Osteocyte (in vitro differentiated cells): ENCODE data around the gene RPL38. TPM values are rescaled to one million over a fixed set of nuclear protein-coding genes. Genes with fewer than 3 reads are reported as not detected.

Experiments used
- DNase-seq: peaks from one replicate; pipeline ENCODE4 v3.0.0; 2021; ENCODE audit warnings: mixed read lengths; ENCODE audit not compliant: unreplicated experiment; ENCODE audit errors: extremely low spot score
- H3K27ac Mint-ChIP-seq: one replicate; pipeline ENCODE4 v1.8.0; 2021; ENCODE audit warnings: mild to moderate bottlenecking, mixed read lengths; ENCODE audit not compliant: unreplicated experiment
- H3K27me3 Mint-ChIP-seq: one replicate; pipeline ENCODE4 v1.8.0; 2021; ENCODE audit warnings: mixed read lengths; ENCODE audit not compliant: unreplicated experiment
- H3K36me3 Mint-ChIP-seq: one replicate; pipeline ENCODE4 v1.8.0; 2021; ENCODE audit warnings: mixed read lengths; ENCODE audit not compliant: unreplicated experiment
- H3K4me1 Mint-ChIP-seq: one replicate; pipeline ENCODE4 v1.8.0; 2021; ENCODE audit warnings: mixed read lengths; ENCODE audit not compliant: unreplicated experiment
- H3K4me3 Mint-ChIP-seq: one replicate; pipeline ENCODE4 v1.8.0; 2021; ENCODE audit warnings: mild to moderate bottlenecking, moderate library complexity, mixed read lengths; ENCODE audit not compliant: unreplicated experiment
- H3K9me3 Mint-ChIP-seq: one replicate; pipeline ENCODE4 v1.8.0; 2021; ENCODE audit warnings: mixed read lengths; ENCODE audit not compliant: unreplicated experiment
- total RNA-seq: library from RNA; stranded (reverse); gene quantifications from 2 replicates; pipeline ENCODE4 v1.2.1, GENCODE V29; 2021
- TF ChIP-seq, protein P1 (sequence below): fragments of 200-600 bp; sonication (generic); IDR thresholded peaks from 2 replicates; pipeline ENCODE4 v1.5.0; 2021; ENCODE audit warnings: antibody characterized with exemption, mild to moderate bottlenecking, moderate library complexity

The RPL38 gene
- total RNA-seq, 1 donor from 2014 or later: 755 TPM

DNA sequence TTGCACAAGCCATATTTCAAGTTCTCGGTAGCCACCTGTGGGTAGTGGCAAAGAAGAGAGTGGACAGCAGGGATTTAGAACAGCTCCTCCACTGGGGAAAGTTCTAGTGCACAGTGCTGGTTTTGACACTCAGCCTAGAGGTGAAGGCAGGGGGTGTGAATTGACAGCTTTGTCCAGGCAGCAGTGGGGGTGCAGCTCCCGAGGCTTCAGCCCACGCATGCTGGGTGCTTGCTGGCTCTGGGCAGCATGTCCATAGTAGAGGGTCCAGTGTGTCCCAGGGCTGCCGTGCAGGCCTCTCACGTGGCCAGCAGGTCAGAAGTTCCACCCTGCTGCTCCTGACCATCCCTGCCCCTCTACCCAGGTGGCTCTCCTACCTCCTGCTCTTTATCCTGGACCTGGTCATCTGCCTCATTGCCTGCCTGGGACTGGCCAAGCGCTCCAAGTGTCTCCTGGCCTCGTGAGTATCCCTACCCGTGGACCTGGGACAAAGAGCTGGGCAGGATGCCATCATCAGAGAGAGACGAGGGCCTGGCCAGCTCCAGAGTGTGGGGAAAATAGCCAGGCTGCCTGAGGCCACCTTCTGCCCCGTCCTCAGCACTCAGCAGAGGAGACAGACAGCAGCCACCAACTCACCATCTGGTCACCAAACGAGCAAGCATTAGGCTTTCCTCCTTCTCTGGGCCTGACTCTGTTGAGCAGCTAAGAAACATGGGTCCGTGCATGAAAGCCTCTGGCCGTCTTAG is 39.7 kb downstream of the RPL38 start:
- TF ChIP-seq, protein P1, sequence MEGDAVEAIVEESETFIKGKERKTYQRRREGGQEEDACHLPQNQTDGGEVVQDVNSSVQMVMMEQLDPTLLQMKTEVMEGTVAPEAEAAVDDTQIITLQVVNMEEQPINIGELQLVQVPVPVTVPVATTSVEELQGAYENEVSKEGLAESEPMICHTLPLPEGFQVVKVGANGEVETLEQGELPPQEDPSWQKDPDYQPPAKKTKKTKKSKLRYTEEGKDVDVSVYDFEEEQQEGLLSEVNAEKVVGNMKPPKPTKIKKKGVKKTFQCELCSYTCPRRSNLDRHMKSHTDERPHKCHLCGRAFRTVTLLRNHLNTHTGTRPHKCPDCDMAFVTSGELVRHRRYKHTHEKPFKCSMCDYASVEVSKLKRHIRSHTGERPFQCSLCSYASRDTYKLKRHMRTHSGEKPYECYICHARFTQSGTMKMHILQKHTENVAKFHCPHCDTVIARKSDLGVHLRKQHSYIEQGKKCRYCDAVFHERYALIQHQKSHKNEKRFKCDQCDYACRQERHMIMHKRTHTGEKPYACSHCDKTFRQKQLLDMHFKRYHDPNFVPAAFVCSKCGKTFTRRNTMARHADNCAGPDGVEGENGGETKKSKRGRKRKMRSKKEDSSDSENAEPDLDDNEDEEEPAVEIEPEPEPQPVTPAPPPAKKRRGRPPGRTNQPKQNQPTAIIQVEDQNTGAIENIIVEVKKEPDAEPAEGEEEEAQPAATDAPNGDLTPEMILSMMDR: no peak
- no peak overlapping the region for H3K27ac Mint-ChIP-seq

DNA sequence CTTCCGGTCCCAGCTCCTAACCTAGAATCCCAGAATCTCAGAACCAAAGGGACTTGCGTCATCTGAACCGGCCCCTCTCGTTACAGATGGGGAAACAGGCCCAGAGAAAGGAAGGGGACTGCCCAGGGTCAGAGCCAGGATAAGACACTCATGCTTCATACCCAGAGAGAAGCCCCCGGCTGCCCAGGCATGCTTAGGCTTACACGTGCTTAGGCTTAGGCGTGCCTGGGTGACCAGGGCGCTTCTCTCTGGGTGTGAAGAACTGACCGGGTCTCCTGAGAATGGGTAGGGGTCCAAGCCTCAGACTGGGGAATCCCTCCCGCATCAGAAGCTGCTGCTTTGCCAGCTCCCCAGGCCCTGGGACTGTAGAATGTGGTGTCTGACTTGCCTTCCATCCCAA is 40.6 kb downstream of the RPL38 start:
- no peaks in the 10 kb centered on the region for H3K27me3 Mint-ChIP-seq
- no peak for DNase-seq
- TF ChIP-seq, protein P1: no peak
- H3K4me1 Mint-ChIP-seq: peaks cover 15% of the 10 kb centered on the region
- H3K27ac Mint-ChIP-seq: no peak overlapping the region
- no peaks in the 10 kb centered on the region for H3K9me3 Mint-ChIP-seq
- H3K36me3 Mint-ChIP-seq: no peaks in the 10 kb centered on the region
- no peak overlapping the region for H3K4me3 Mint-ChIP-seq

More for the DNA sequence above, 39.7 kb downstream of the RPL38 start:
- Mint-ChIP-seq H3K27me3 (no peaks in the 10 kb centered on the region), H3K4me3 (no peak overlapping the region), H3K9me3 (no peaks in the 10 kb centered on the region), H3K36me3 (no peaks in the 10 kb centered on the region), H3K4me1 (peaks cover 15% of the 10 kb centered on the region)
- DNase-seq: no peak

DNA sequence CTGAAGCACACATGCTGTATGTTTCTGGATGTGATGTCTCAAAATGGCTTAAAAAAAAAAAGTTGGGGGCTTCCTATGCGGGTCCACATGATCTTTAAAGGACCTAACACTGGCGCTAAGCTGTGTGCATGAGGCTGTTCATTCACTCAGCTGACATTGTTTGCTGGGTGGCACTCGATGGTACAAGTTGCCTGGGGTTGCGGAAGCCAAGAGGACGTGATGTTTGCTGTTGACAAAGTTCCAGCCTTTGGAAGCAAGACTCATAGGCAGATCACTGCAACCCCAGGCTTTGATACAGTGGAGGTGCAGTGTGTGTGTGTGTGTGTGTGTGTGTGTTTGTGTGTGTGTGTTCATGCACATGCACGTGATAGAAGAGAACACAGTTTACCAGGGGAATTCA is 41.1 kb downstream of the RPL38 start:
- H3K4me1 Mint-ChIP-seq: peaks cover 15% of the 10 kb centered on the region
- TF ChIP-seq, protein P1: no peak
- H3K27ac Mint-ChIP-seq: no peak overlapping the region
- H3K27me3 Mint-ChIP-seq: no peaks in the 10 kb centered on the region
- DNase-seq: no peak
- no peaks in the 10 kb centered on the region for H3K36me3 Mint-ChIP-seq
- H3K9me3 Mint-ChIP-seq: no peaks in the 10 kb centered on the region
- no peak overlapping the region for H3K4me3 Mint-ChIP-seq

DNA sequence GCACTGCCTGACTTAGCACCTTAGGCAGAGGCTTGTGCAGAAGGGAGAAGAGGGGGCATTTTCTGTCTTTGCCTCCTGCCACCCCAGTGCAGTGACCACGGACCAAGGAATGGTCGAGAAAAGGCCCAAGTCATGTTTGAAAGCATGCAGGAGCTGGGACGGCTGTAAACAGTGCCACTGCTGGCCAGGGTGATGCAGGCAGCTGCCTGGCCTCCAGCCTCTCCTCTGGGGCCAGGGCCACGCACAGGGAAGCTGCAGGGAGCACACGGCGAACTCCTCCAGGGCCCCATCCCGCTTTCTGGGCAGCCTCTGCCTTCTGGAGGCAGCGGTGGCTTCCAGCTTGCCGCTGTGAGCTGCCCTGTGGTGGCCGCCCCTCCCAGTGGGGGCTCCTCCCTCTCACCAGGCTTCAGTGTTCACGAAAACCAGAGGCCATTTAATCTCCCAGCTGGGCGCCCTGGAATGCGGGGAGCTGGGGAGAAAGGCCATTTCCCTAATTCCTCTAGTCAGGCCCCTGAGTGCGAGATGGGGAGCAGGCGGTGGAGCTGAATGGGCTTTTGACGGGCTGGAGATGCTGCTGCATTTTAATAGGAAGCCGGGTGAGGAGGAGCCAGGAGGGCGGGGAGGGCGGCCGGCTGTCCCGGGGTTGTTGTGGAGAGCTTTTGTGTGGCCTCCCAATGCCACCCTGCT is 41.8 kb downstream of the RPL38 start:
- Mint-ChIP-seq H3K9me3 (no peaks in the 10 kb centered on the region), H3K27me3 (no peaks in the 10 kb centered on the region), H3K4me1 (peaks cover 15% of the 10 kb centered on the region), H3K36me3 (no peaks in the 10 kb centered on the region), H3K4me3 (no peak overlapping the region), H3K27ac (no peak overlapping the region)
- TF ChIP-seq, protein P1: no peak
- DNase-seq: no peak

DNA sequence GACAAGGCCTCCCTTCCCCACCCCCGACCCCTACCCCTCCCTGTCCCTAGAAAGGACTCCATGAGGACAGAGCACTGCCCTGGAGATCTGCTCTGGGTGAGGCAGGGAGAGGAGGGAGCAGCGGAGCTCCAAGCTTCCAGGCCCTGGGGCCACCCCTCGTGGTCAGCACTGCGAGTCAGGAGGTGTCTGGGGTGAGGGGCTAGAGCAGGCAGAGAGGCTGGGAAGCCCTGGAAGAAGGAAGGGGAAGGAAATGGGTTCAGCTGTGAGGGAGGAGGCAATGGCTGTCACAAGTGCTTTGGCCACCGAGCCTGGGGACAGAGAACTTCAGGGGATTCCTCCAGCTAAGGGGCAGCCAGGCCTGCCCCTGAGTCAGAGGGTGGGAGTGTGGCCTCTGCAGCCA is 42.4 kb downstream of the RPL38 start:
- TF ChIP-seq, protein P1: no peak
- Mint-ChIP-seq H3K27ac (no peak overlapping the region), H3K36me3 (no peaks in the 10 kb centered on the region), H3K27me3 (no peaks in the 10 kb centered on the region), H3K4me1 (peaks cover 10% of the 10 kb centered on the region), H3K9me3 (no peaks in the 10 kb centered on the region), H3K4me3 (no peak overlapping the region)
- DNase-seq: no peak
